IMR-90 (cell line): ENCODE data around the gene TGFBI. TPM values are rescaled to one million over a fixed set of nuclear protein-coding genes. Genes with fewer than 3 reads are reported as not detected.

ENCODE experiments used
- ATAC-seq: fragments of 200-7000 bp; cut with Tn5 transposase; 2 replicates; pipeline ENCODE4 v1.9.1; 2020; ENCODE audit warnings: low read depth, mild to moderate bottlenecking, moderate library complexity
- BruUV-seq: library from RNA; stranded (reverse); fragments of 400-500 nt; replicated peaks from 2 replicates; lab custom pipeline; 2021; lab: Mats Ljungman, UMichigan
- CTCF ChIA-PET: fragments of 300-600 bp; formaldehyde crosslinking; extraction: SDS; loops from one replicate; lab custom pipeline; 2021; ENCODE audit warnings: antibody characterized with exemption; lab: Yijun Ruan, JAX
- POLR2A ChIA-PET: fragments of 300-600 bp; sonication (Branson Sonifier 250); formaldehyde crosslinking; loops from one replicate; lab custom pipeline; 2022; ENCODE audit warnings: antibody characterized with exemption; ENCODE audit not compliant: unreplicated experiment; lab: Charles Lee
- DNase-seq: peaks from one replicate; pipeline ENCODE4 v3.0.0; 2013
- H2AFZ ChIP-seq: replicated peaks from 2 replicates; pipeline ENCODE3; 2013; ENCODE audit warnings: low read length, mild to moderate bottlenecking; ENCODE audit not compliant: poor library complexity
- H2AK5ac ChIP-seq: 2 replicates; pipeline ENCODE4 v1.6.1; 2013; ENCODE audit warnings: low read depth, low read length, inconsistent platforms
- H2AK9ac ChIP-seq: replicated peaks from 2 replicates; pipeline ENCODE3; 2013; ENCODE audit warnings: mild to moderate bottlenecking, low read depth, low read length, moderate library complexity; ENCODE audit not compliant: poor library complexity
- H2BK120ac ChIP-seq: 2 replicates; pipeline ENCODE4 v1.6.1; 2013; ENCODE audit warnings: low read depth, low read length, inconsistent platforms
- H2BK15ac ChIP-seq: 3 replicates; pipeline ENCODE4 v1.6.1; 2013; ENCODE audit warnings: low read depth, low read length, inconsistent platforms
- H2BK20ac ChIP-seq: 2 replicates; pipeline ENCODE4 v1.6.1; 2013; ENCODE audit warnings: low read depth, mild to moderate bottlenecking, inconsistent platforms, low read length, moderate library complexity
- H2BK5ac ChIP-seq: 2 replicates; pipeline ENCODE4 v1.6.1; 2013; ENCODE audit warnings: mild to moderate bottlenecking, low read depth, low read length, inconsistent platforms; ENCODE audit not compliant: poor library complexity, severe bottlenecking
- H3K14ac ChIP-seq: replicated peaks from 2 replicates; pipeline ENCODE4 v1.6.1; 2013; ENCODE audit warnings: low read depth, low read length, inconsistent platforms
- H3K18ac ChIP-seq: 2 replicates; pipeline ENCODE4 v1.6.1; 2013; ENCODE audit warnings: low read depth, low read length, control low read depth
- H3K23ac ChIP-seq: 2 replicates; pipeline ENCODE4 v1.6.1; 2013; ENCODE audit warnings: low read depth, low read length, inconsistent platforms
- H3K27ac ChIP-seq: 2 replicates; pipeline ENCODE4 v1.5.1; 2013; ENCODE audit warnings: mild to moderate bottlenecking, control low read depth, low read length; ENCODE audit not compliant: insufficient read depth
- H3K27me3 ChIP-seq: 2 replicates; pipeline ENCODE4 v1.6.1; 2013; ENCODE audit warnings: low read length; ENCODE audit not compliant: control insufficient read depth, insufficient read depth
- H3K36me3 ChIP-seq: 2 replicates; pipeline ENCODE4 v1.6.1; 2013; ENCODE audit warnings: low read length, mixed read lengths; ENCODE audit not compliant: control insufficient read depth, insufficient read depth
- H3K4ac ChIP-seq: 2 replicates; pipeline ENCODE4 v1.6.1; 2013; ENCODE audit warnings: low read depth, low read length, inconsistent platforms
- H3K4me1 ChIP-seq: 2 replicates; pipeline ENCODE4 v1.6.1; 2013; ENCODE audit warnings: low read length, mixed read lengths; ENCODE audit not compliant: control insufficient read depth, insufficient read depth
- H3K4me2 ChIP-seq: 2 replicates; pipeline ENCODE4 v1.6.1; 2013; ENCODE audit warnings: low read depth, mild to moderate bottlenecking, control low read depth, low read length, moderate library complexity
- H3K4me3 ChIP-seq: 2 replicates; pipeline ENCODE4 v1.5.1; 2013; ENCODE audit warnings: low read depth, mild to moderate bottlenecking, control low read depth, low read length, moderate library complexity; ENCODE audit not compliant: insufficient read depth
- H3K56ac ChIP-seq: 2 replicates; pipeline ENCODE4 v1.6.1; 2013; ENCODE audit warnings: low read length, inconsistent platforms; ENCODE audit not compliant: insufficient read depth; ENCODE audit errors: extremely low read depth
- H3K79me1 ChIP-seq, 2 experiments: 2 replicates each; pipeline ENCODE4 v1.6.1; 2013; ENCODE audit warnings: low read length in 2 of 2, inconsistent platforms in 1 of 2, low read depth in 1 of 2
- H3K9ac ChIP-seq: 2 replicates; pipeline ENCODE4 v1.6.1; 2013; ENCODE audit warnings: low read depth, low read length, control low read depth
- H3K9me1 ChIP-seq: 2 replicates; pipeline ENCODE4 v1.6.1; 2013; ENCODE audit warnings: low read length, inconsistent platforms; ENCODE audit not compliant: insufficient read depth
- H3K9me3 ChIP-seq: 2 replicates; pipeline ENCODE4 v1.6.1; 2013; ENCODE audit warnings: low read length; ENCODE audit not compliant: control insufficient read depth, insufficient read depth
- H4K20me1 ChIP-seq: 2 replicates; pipeline ENCODE4 v1.6.1; 2013; ENCODE audit warnings: low read length, inconsistent platforms; ENCODE audit not compliant: insufficient read depth
- H4K5ac ChIP-seq: 2 replicates; pipeline ENCODE4 v1.6.1; 2013; ENCODE audit warnings: mild to moderate bottlenecking, low read depth, low read length, control low read depth
- H4K8ac ChIP-seq, 2 experiments: 2 replicates each; pipeline ENCODE4 v1.6.1; 2013; ENCODE audit warnings: low read depth in 2 of 2, low read length in 2 of 2, control low read depth in 1 of 2, inconsistent platforms in 1 of 2
- H4K91ac ChIP-seq: 2 replicates; pipeline ENCODE4 v1.6.1; 2013; ENCODE audit warnings: low read depth, low read length, inconsistent platforms; ENCODE audit not compliant: insufficient read depth
- MAFK ChIP-seq: IDR thresholded peaks from 2 replicates; pipeline ENCODE4 v1.6.1; 2012; ENCODE audit warnings: low read depth, low read length, improper control_type of control experiment
- MAZ ChIP-seq: IDR thresholded peaks from 2 replicates; pipeline ENCODE4 v1.6.1; 2012; ENCODE audit warnings: low read depth, mild to moderate bottlenecking, low read length, improper control_type of control experiment, moderate library complexity, borderline replicate concordance
- NFE2L2 ChIP-seq: fragments of 150-350 bp; IDR thresholded peaks from 2 replicates; pipeline ENCODE4 v1.6.1; 2016; ENCODE audit warnings: low read depth, mild to moderate bottlenecking, low read length
- POLR2A ChIP-seq: IDR thresholded peaks from 2 replicates; pipeline ENCODE4 v1.6.1; 2012; ENCODE audit warnings: mild to moderate bottlenecking, low read depth, low read length
- RCOR1 ChIP-seq: IDR thresholded peaks from 2 replicates; pipeline ENCODE4 v1.6.1; 2012; ENCODE audit warnings: mild to moderate bottlenecking, low read length, improper control_type of control experiment; ENCODE audit not compliant: insufficient replicate concordance
- WGBS, 2 experiments: methylation state at CpG; one replicate each; pipeline versions ENCODE4 v1.1.5 to v1.1.7; 2013; ENCODE audit warnings: missing lambda C conversion rate in 2 of 2; ENCODE audit not compliant: insufficient read length in 1 of 2; ENCODE audit errors: extremely low coverage in 2 of 2; 5-methylcytosine and 5-hydroxymethylcytosine counted together
- dilution Hi-C: fragments of 300-500 bp; cut with HindIII; formaldehyde crosslinking; loops from one replicate; pipeline ENCODE4 v1.14.3; 2018; ENCODE audit warnings: low sequenced_read_pairs; ENCODE audit not compliant: unreplicated experiment
- in situ Hi-C: fragments of 300-500 bp; cut with MboI; formaldehyde crosslinking; loops from 3 replicates; pipeline ENCODE4 v1.14.3; 2019; ENCODE audit warnings: low sequenced_read_pairs, inconsistent platforms, mixed read lengths
- intact Hi-C: fragments of 100-400 bp; cut with micrococcal nuclease; formaldehyde crosslinking; loops from 2 replicates; pipeline ENCODE4 v1.10.0; 2022
- polyA plus RNA-seq, 3 experiments: library from polyadenylated mRNA; depleted of rRNA; stranded (reverse); fragments of >200 nt; gene quantifications; 2 replicates each; pipeline ENCODE4 v1.2.3, GENCODE V29; 2012; ENCODE audit warnings: low replicate concordance in 1 of 3
- total RNA-seq: library from RNA; depleted of rRNA; stranded (reverse); fragments of >200 nt; gene quantifications from 2 replicates; pipeline ENCODE4 v1.2.3, GENCODE V29; 2012

TGFBI gene
- total and polyA plus RNA-seq, 2 of the 4 experiments (the other 2 are of a cell fraction), result 618 to 1,551 TPM

DNA sequence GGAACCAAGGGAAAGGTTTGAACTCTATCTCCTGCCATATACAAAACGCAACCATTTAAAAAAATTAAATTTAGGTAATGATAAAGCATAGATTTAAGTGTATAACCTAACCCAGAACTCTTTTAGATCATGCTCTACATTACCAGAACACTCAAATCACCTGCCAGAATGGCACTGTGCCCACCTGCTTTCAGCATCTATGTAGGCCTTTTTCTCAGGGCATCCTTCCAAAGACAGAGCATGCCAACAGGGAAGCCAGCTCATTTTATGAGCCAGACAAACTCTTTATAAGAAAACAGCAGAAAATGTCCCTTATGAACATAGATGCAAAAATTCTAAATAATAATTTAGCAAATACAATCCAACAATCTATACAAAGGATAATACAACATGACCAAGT is 55.9 kb downstream of the TGFBI start (continued):
- TF ChIP-seq NFE2L2, result no peak

DNA sequence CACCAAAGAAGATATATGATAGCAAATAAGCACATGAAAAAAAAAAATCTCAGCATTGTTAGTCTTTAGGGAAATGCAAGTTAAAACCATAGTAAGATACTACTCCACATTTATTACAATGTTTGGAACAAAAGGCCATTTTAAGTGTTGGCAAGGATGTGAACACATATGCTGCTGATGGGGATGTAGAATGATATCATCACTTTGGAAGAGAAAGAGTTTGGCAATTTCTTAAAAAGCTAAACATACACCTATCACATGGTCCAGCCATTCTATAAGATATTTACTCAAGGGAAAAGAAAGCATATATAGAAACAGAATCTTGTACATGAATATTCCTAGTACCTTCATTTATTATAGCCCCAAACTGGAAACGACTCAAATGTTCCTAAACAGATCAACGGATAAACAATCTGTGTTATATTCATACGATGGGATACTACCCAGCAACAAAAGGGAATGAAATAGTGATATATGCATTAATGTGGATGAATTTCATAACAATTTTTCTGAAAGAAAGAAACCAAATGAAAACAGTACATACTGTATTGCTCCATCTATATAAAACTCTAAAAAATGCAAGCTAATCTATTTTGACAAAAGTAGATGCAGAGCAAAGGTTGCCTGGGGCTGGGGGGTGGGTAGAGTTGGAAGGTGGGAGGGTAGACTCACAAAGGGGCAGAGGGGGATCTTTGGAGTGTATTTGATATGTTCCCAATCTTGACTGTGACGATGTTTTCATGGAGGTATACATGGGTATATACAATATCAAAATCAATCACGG is 58.2 kb downstream of the TGFBI start:
- no peak overlapping the region for H2BK5ac ChIP-seq
- POLR2A ChIA-PET, result interaction anchor here (0.6 kb wide), 2 partner anchors 11 to 130 kb away, joined by 3 to 9 read pairs; no protein-coding TSS in a partner anchor
- H3K4me2 ChIP-seq, result no peak overlapping the region
- in situ Hi-C loops, result loop anchor here (10.0 kb wide), 1 partner anchor 88 kb away; no protein-coding TSS in a partner anchor
- H3K18ac ChIP-seq, result no peak overlapping the region
- no peaks in the 10 kb centered on the region for H3K79me1 ChIP-seq
- DNase-seq, result no peak
- no peaks in the 10 kb centered on the region for H3K9me3 ChIP-seq
- peaks cover 4% of the 10 kb centered on the region; the same call in 1 of the 2 replicates for H3K27me3 ChIP-seq
- H2BK20ac ChIP-seq, result no peak overlapping the region
- no peaks in the 10 kb centered on the region for H3K9me1 ChIP-seq
- no peak overlapping the region for H3K4ac ChIP-seq
- no peak overlapping the region for H2BK15ac ChIP-seq
- no peak overlapping the region for H3K27ac ChIP-seq
- H3K36me3 ChIP-seq, result no peaks in the 10 kb centered on the region
- H4K8ac ChIP-seq, result no peak overlapping the region
- no peak overlapping the region for H3K9ac ChIP-seq
- no peak overlapping the region for H2AFZ ChIP-seq
- H3K4me1 ChIP-seq, result peaks cover 2% of the 10 kb centered on the region; the same call in 1 of the 2 replicates
- H2AK5ac ChIP-seq, result no peak overlapping the region
- CTCF ChIA-PET, result interaction anchor here (1.1 kb wide), 1 partner anchor 126 kb away, joined by 3 read pairs; no protein-coding TSS in a partner anchor
- H2AK9ac ChIP-seq, result no peak overlapping the region
- H3K4me3 ChIP-seq, result no peak overlapping the region
- H4K5ac ChIP-seq, result no peak overlapping the region
- no peak for ATAC-seq
- intact Hi-C loops, result no loop called here
- H2BK120ac ChIP-seq, result no peak overlapping the region
- no peak overlapping the region for H4K91ac ChIP-seq
- TF ChIP-seq RCOR1 (no peak), MAFK (peak; percentile 64), POLR2A (no peak), MAZ (no peak)
- WGBS, 2 experiments, result no CpG with 5 or more reads among the region's 5 CpGs
- H4K20me1 ChIP-seq, result no peaks in the 10 kb centered on the region
- no peak overlapping the region for H3K23ac ChIP-seq
- no peak overlapping the region for H3K56ac ChIP-seq
- dilution Hi-C loops, result no loop called here
- H3K14ac ChIP-seq, result no peak overlapping the region
- no TSS peak for BruUV-seq
